Tibial artery (tissue), 4 donors: ENCODE results near the gene ICAM1.

ENCODE experiments used
- DNase-seq, 2 donors: peaks; one replicate each; pipeline ENCODE4 v3.0.0-alpha.2; 2019
- H3K27ac ChIP-seq, 2 donors: fragments of 200-600 bp; sonication (generic) in 1 of 2; 1 replicate in 1 of 2; 2 replicates in 1 of 2; pipeline ENCODE4 v1.5.1; 2018 to 2019; ENCODE audit warnings: mild to moderate bottlenecking in 1 of 2
- H3K27me3 ChIP-seq, 2 donors: fragments of 200-600 bp; sonication (generic) in 1 of 2; one replicate each; pipeline versions ENCODE4 v1.5.1 to v1.6.0; 2016 to 2019
- H3K36me3 ChIP-seq, 3 donors: fragments of 200-600 bp; sonication (generic) in 2 of 3; one replicate each; pipeline ENCODE4 v1.5.1; 2016 to 2019; ENCODE audit warnings: mild to moderate bottlenecking in 2 of 3
- H3K4me1 ChIP-seq, 4 donors: fragments of 200-600 bp; sonication (generic) in 2 of 4; 1 replicate in 3 of 4; 2 replicates in 1 of 4; pipeline ENCODE4 v1.5.1; 2016 to 2019
- H3K4me3 ChIP-seq, 2 donors: fragments of 200-600 bp; sonication (generic) in 1 of 2; 1 replicate in 1 of 2; 2 replicates in 1 of 2; pipeline ENCODE4 v1.5.1; 2018 to 2019; ENCODE audit warnings: mild to moderate bottlenecking in 2 of 2
- H3K9me3 ChIP-seq, 3 donors: fragments of 200-600 bp; sonication (generic) in 1 of 3; one replicate each; pipeline ENCODE4 v1.5.1; 2016 to 2019
- CTCF ChIP-seq, 2 experiments: fragments of 200-600 bp in 1 of 2; fragments of 450-650 bp in 1 of 2; IDR thresholded peaks; one replicate each; pipeline ENCODE4 v1.5.1; 2017 to 2019; ENCODE audit warnings: antibody characterized with exemption in 2 of 2, mild to moderate bottlenecking in 1 of 2, moderate library complexity in 1 of 2
- intact Hi-C: fragments of 100-400 bp; cut with DNase I; formaldehyde crosslinking; loops from one replicate; pipeline ENCODE4 v1.15.0; 2023; ENCODE audit warnings: low total_unique reads

The ICAM1 gene

GRCh38 chr19:10295305-10295846, 24.5 kb downstream of the ICAM1 start:
- Histone ChIP-seq H3K4me3 (peak overlapping the region in 1 of 2 donors; percentile 6), H3K27me3 (peaks cover 0 to 87% of the 10 kb centered on the region in 2 donors), H3K27ac (no peak overlapping the region), H3K4me1 (peaks cover 0 to 49% (median 38%) of the 10 kb centered on the region in 4 donors), H3K36me3 (no peaks in the 10 kb centered on the region), H3K9me3 (no peaks in the 10 kb centered on the region)
- TF ChIP-seq CTCF (IDR thresholded peaks at IDR 0.05): no peak
- intact Hi-C loops: no loop called here
- no peak for DNase-seq

DNA sequence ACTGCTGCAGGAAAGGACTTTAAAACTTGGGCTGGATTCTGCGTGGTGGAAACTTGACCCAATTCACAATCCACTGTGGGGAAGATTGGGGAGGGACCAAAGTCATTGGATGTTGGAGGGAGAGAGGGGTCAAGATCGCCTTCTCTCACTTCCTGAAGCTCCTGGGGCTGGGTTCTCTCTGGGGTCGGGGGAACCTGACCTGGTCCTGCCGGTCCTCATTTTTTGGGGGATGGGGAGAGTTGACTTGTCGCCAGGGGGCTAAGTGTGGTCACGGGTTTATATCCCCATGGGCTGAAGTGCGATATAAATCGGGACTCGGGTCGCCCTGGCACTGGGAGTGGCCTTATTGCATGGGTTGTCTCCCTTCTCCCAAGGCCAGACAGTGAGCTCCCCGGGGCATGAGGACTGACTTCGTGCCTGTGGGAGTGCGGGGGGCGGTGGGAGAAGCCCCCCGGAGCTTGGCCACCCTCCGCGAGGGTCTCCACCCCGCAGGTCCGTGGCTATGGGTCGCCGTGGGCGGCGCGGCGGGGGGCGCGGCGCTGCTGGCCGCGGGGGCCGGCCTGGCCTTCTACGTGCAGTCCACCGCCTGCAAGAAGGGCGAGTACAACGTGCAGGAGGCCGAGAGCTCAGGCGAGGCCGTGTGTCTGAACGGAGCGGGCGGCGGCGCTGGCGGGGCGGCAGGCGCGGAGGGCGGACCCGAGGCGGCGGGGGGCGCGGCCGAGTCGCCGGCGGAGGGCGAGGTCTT, 25.1 kb downstream of the ICAM1 start:
- intact Hi-C loops: no loop called here
- no peak for TF ChIP-seq CTCF (IDR thresholded peaks at IDR 0.05)
- Histone ChIP-seq H3K27me3 (peaks cover 0 to 82% of the 10 kb centered on the region in 2 donors), H3K4me3 (peak overlapping the region in 1 of 2 donors; percentile 6), H3K9me3 (no peaks in the 10 kb centered on the region), H3K27ac (no peak overlapping the region), H3K36me3 (no peaks in the 10 kb centered on the region), H3K4me1 (peaks cover 0 to 42% (median 32%) of the 10 kb centered on the region in 4 donors)
- no peak for DNase-seq

GRCh38 chr19:10299545-10300458, 28.9 kb downstream of the ICAM1 start:
- H3K27ac ChIP-seq: no peak overlapping the region
- no peak for DNase-seq
- peaks cover 0 to 6% (median 0%) of the 10 kb centered on the region in 3 donors for H3K36me3 ChIP-seq
- intact Hi-C loops: no loop called here
- peaks cover 0 to 16% (median 14%) of the 10 kb centered on the region in 4 donors for H3K4me1 ChIP-seq
- no peak for TF ChIP-seq CTCF (IDR thresholded peaks at IDR 0.05)
- peaks cover 0 to 47% of the 10 kb centered on the region in 2 donors for H3K27me3 ChIP-seq
- H3K4me3 ChIP-seq: no peak overlapping the region
- H3K9me3 ChIP-seq: no peaks in the 10 kb centered on the region

- no peak for TF ChIP-seq CTCF (IDR thresholded peaks at IDR 0.05)
- no peaks in the 10 kb centered on the region for H3K4me1 ChIP-seq
- DNase-seq: peak in 1 of 2 donors; percentile 46
- H3K9me3 ChIP-seq: no peaks in the 10 kb centered on the region
- peaks cover 0 to 5% of the 10 kb centered on the region in 2 donors for H3K27me3 ChIP-seq
- H3K4me3 ChIP-seq: no peak overlapping the region
- intact Hi-C loops: no loop called here
- no peak overlapping the region for H3K27ac ChIP-seq
- H3K36me3 ChIP-seq: peaks cover 3 to 22% (median 3%) of the 10 kb centered on the region in 3 donors
Observed at GRCh38 chr19:10305139-10305806, 34.4 kb downstream of the ICAM1 start.

DNA sequence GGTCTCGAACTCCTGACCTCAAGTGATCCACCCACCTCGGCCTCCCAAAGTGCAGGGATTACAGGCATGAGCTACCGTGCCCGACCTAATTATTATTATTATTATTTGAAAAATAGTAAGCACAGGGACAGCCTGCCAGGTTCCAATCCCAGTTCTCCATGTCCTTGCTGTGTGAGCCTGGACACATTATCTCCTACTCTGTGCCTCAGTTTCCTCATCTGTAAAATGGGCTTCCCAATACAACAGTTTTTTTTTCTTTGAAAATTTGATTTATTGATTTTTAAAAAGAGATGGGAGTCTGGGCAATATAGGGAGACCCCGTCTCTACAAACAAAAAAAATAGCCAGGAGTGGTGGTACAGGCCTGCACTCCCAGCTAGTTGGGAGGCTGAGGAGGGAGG, 35.4 kb downstream of the ICAM1 start:
- Histone ChIP-seq H3K36me3 (peaks cover 6 to 32% (median 7%) of the 10 kb centered on the region in 3 donors), H3K4me1 (no peaks in the 10 kb centered on the region), H3K4me3 (no peak overlapping the region), H3K27me3 (peaks cover 0 to 3% of the 10 kb centered on the region in 2 donors), H3K9me3 (no peaks in the 10 kb centered on the region), H3K27ac (no peak overlapping the region)
- intact Hi-C loops: no loop called here
- TF ChIP-seq CTCF (IDR thresholded peaks at IDR 0.05): no peak
- DNase-seq: no peak
